H9 (cell line): ENCODE data around the gene PYGB. TPM values are rescaled to one million over a fixed set of nuclear protein-coding genes. Genes with fewer than 3 reads are reported as not detected.

Source experiments
- DNase-seq: peaks from one replicate; pipeline ENCODE4 v3.0.0-alpha.2; 2017
- H2AFZ ChIP-seq: one replicate; pipeline ENCODE4 v1.6.1; 2013; ENCODE audit warnings: mild to moderate bottlenecking, low read length, control low read depth, moderate library complexity
- H2AK5ac ChIP-seq: 2 replicates; pipeline ENCODE4 v1.6.1; 2013; ENCODE audit warnings: low read length, control low read depth, mixed read lengths; ENCODE audit not compliant: insufficient read length
- H2BK120ac ChIP-seq: one replicate; pipeline ENCODE4 v1.6.1; 2013; ENCODE audit warnings: low read depth, mild to moderate bottlenecking, low read length, control low read depth, inconsistent platforms; ENCODE audit not compliant: poor library complexity, severe bottlenecking
- H2BK12ac ChIP-seq: 2 replicates; pipeline ENCODE4 v1.6.1; 2013; ENCODE audit warnings: low read length, control low read depth, mixed read lengths, low read depth; ENCODE audit not compliant: insufficient read length
- H2BK15ac ChIP-seq: 2 replicates; pipeline ENCODE4 v1.6.1; 2013; ENCODE audit warnings: low read depth, low read length, control low read depth
- H2BK20ac ChIP-seq: one replicate; pipeline ENCODE4 v1.6.1; 2013; ENCODE audit warnings: low read depth, mild to moderate bottlenecking, low read length, control low read depth, inconsistent platforms; ENCODE audit not compliant: poor library complexity, severe bottlenecking
- H2BK5ac ChIP-seq: 2 replicates; pipeline ENCODE4 v1.6.1; 2013; ENCODE audit warnings: low read length, control low read depth, mixed read lengths; ENCODE audit not compliant: insufficient read length
- H3K14ac ChIP-seq: 2 replicates; pipeline ENCODE4 v1.6.1; 2013; ENCODE audit warnings: low read length, control low read depth; ENCODE audit not compliant: insufficient read depth
- H3K18ac ChIP-seq: 2 replicates; pipeline ENCODE4 v1.6.1; 2013; ENCODE audit warnings: low read depth, mild to moderate bottlenecking, mixed read lengths, low read length, control low read depth; ENCODE audit not compliant: insufficient read length
- H3K23ac ChIP-seq: 2 replicates; pipeline ENCODE4 v1.6.1; 2013; ENCODE audit warnings: low read length, control low read depth, mixed read lengths, low read depth; ENCODE audit not compliant: insufficient read length
- H3K23me2 ChIP-seq: 2 replicates; pipeline ENCODE4 v1.6.1; 2013; ENCODE audit warnings: low read depth, mild to moderate bottlenecking, mixed read lengths, low read length, control low read depth; ENCODE audit not compliant: insufficient read length, poor library complexity, severe bottlenecking
- H3K27ac ChIP-seq: 2 replicates; pipeline ENCODE4 v1.5.1; 2013; ENCODE audit warnings: low read length, control low read depth, mixed read lengths, low read depth; ENCODE audit not compliant: insufficient read length
- H3K27me3 ChIP-seq: 2 replicates; pipeline ENCODE4 v1.6.1; 2013; ENCODE audit warnings: low read length, control low read depth, inconsistent platforms; ENCODE audit not compliant: insufficient read depth
- H3K4ac ChIP-seq: 2 replicates; pipeline ENCODE4 v1.6.1; 2013; ENCODE audit warnings: low read depth, mild to moderate bottlenecking, control low read depth, inconsistent platforms, low read length, moderate library complexity
- H3K4me1 ChIP-seq: 2 replicates; pipeline ENCODE4 v1.6.1; 2013; ENCODE audit warnings: low read length, control low read depth, inconsistent platforms; ENCODE audit not compliant: insufficient read depth
- H3K4me2 ChIP-seq: 2 replicates; pipeline ENCODE4 v1.6.1; 2013; ENCODE audit warnings: low read length, control low read depth, mixed read lengths; ENCODE audit not compliant: insufficient read length, insufficient read depth
- H3K56ac ChIP-seq: 2 replicates; pipeline ENCODE4 v1.6.1; 2013; ENCODE audit warnings: low read depth, mild to moderate bottlenecking, mixed read lengths, low read length, control low read depth; ENCODE audit not compliant: insufficient read length
- H3K79me1 ChIP-seq: 2 replicates; pipeline ENCODE4 v1.6.1; 2013; ENCODE audit warnings: low read depth, mild to moderate bottlenecking, moderate library complexity, low read length, control low read depth, inconsistent platforms; ENCODE audit not compliant: insufficient read depth, poor library complexity, severe bottlenecking
- H3K79me2 ChIP-seq: 2 replicates; pipeline ENCODE4 v1.6.1; 2013; ENCODE audit warnings: low read length, control low read depth, inconsistent platforms; ENCODE audit not compliant: insufficient read depth
- H3K9ac ChIP-seq: 2 replicates; pipeline ENCODE4 v1.6.1; 2013; ENCODE audit warnings: low read length, control low read depth, mixed read lengths; ENCODE audit not compliant: insufficient read length; ENCODE audit errors: extremely low read depth
- H3K9me3 ChIP-seq: one replicate; pipeline ENCODE4 v1.6.1; 2013; ENCODE audit warnings: low read depth, low read length, inconsistent platforms; ENCODE audit not compliant: control insufficient read depth
- H3T11ph ChIP-seq: one replicate; pipeline ENCODE4 v1.6.1; 2013; ENCODE audit warnings: mild to moderate bottlenecking, low read length, control low read depth, inconsistent platforms
- H4K20me1 ChIP-seq: one replicate; pipeline ENCODE4 v1.6.1; 2013; ENCODE audit not compliant: control insufficient read depth, insufficient read length, insufficient read depth
- H4K5ac ChIP-seq: 2 replicates; pipeline ENCODE4 v1.6.1; 2013; ENCODE audit warnings: low read depth, mild to moderate bottlenecking, mixed read lengths, low read length, control low read depth; ENCODE audit not compliant: insufficient read length
- H4K8ac ChIP-seq: replicated peaks from 2 replicates; pipeline ENCODE4 v1.6.1; 2013; ENCODE audit warnings: low read length, control low read depth, mixed read lengths, low read depth; ENCODE audit not compliant: insufficient read length
- H4K91ac ChIP-seq: 2 replicates; pipeline ENCODE4 v1.6.1; 2013; ENCODE audit warnings: low read depth, mild to moderate bottlenecking, moderate library complexity, mixed read lengths, low read length, control low read depth; ENCODE audit not compliant: insufficient read length
- H3K27ac Mint-ChIP-seq, 3 experiments: 2 replicates in 2 of 3; 3 replicates in 1 of 3; pipeline ENCODE4 v1.8.0; 2020 to 2021; ENCODE audit warnings: mixed read lengths in 3 of 3, mild to moderate bottlenecking in 1 of 3, moderate library complexity in 1 of 3
- H3K27me3 Mint-ChIP-seq: 2 replicates; pipeline ENCODE4 v1.8.0; 2021; ENCODE audit warnings: low read depth, mild to moderate bottlenecking, moderate library complexity, mixed read lengths
- H3K36me3 Mint-ChIP-seq, 3 experiments: 2 replicates in 2 of 3; 3 replicates in 1 of 3; pipeline ENCODE4 v1.8.0; 2020 to 2021; ENCODE audit warnings: low read depth in 3 of 3, mixed read lengths in 3 of 3; ENCODE audit not compliant: insufficient read depth in 1 of 3
- H3K4me1 Mint-ChIP-seq, 2 experiments: 2 replicates each; pipeline ENCODE4 v1.8.0; 2020; ENCODE audit warnings: mixed read lengths in 2 of 2
- H3K4me3 Mint-ChIP-seq, 2 experiments: 2 replicates in 1 of 2; 3 replicates in 1 of 2; pipeline ENCODE4 v1.8.0; 2020 to 2021; ENCODE audit warnings: mild to moderate bottlenecking in 2 of 2, mixed read lengths in 2 of 2, moderate library complexity in 1 of 2
- H3K9me3 Mint-ChIP-seq, 2 experiments: 2 replicates in 1 of 2; 3 replicates in 1 of 2; pipeline ENCODE4 v1.8.0; 2020; ENCODE audit warnings: mild to moderate bottlenecking in 2 of 2, mixed read lengths in 2 of 2, moderate library complexity in 1 of 2
- CTCF ChIP-seq: fragments of 200-600 bp; sonication (generic); conservative IDR thresholded peaks from 3 replicates; pipeline ENCODE4 v1.8.0; 2021; ENCODE audit warnings: antibody characterized with exemption, mild to moderate bottlenecking
- WGBS: extraction: QIAGEN DNeasy Blood & Tissue Kit; methylation state at CpG from one replicate; pipeline ENCODE4 v1.1.7; 2013; ENCODE audit warnings: missing lambda C conversion rate, low lambda C conversion rate, mixed read lengths; ENCODE audit not compliant: insufficient read length; ENCODE audit errors: extremely low coverage; 5-methylcytosine and 5-hydroxymethylcytosine counted together
- total RNA-seq: library from RNA; stranded (reverse); gene quantifications from 2 replicates; pipeline ENCODE4 v1.2.1, GENCODE V29; 2021

PYGB gene
- total RNA-seq, 1 experiment from 2014 or later: 46.9 TPM

- H2AK5ac ChIP-seq: no peak overlapping the region
- H3K79me1 ChIP-seq: no peaks in the 10 kb centered on the region
- Mint-ChIP-seq H3K27me3 (no peaks in the 10 kb centered on the region), H3K27ac (peak overlapping the region in 2 of 3 experiments; percentile 6 to 86; a peak in 3 of 7 replicates), H3K9me3 (no peaks in the 10 kb centered on the region), H3K4me3 (no peak overlapping the region), H3K36me3 (peaks cover 27 to 62% (median 55%) of the 10 kb centered on the region in 3 experiments), H3K4me1 (peaks cover 0 to 4% of the 10 kb centered on the region in 2 experiments; a peak in 1 of 4 replicates)
- H3K9me3 ChIP-seq: no peaks in the 10 kb centered on the region
- no peak overlapping the region for H2BK12ac ChIP-seq
- H3K23me2 ChIP-seq: no peaks in the 10 kb centered on the region
- H3K23ac ChIP-seq: no peak overlapping the region
- H2BK5ac ChIP-seq: no peak overlapping the region
- no peak overlapping the region for H2BK20ac ChIP-seq
- H4K5ac ChIP-seq: no peak overlapping the region
- DNase-seq: no peak
- no peak overlapping the region for H3K4ac ChIP-seq
- H3K79me2 ChIP-seq: no peaks in the 10 kb centered on the region
- H2BK15ac ChIP-seq: no peak overlapping the region
- H4K91ac ChIP-seq: no peak overlapping the region
- H3K9ac ChIP-seq: no peak overlapping the region
- no peak overlapping the region for H3K14ac ChIP-seq
- no peaks in the 10 kb centered on the region for H4K20me1 ChIP-seq
- no peaks in the 10 kb centered on the region for H3K27me3 ChIP-seq
- no peak overlapping the region for H2AFZ ChIP-seq
- H2BK120ac ChIP-seq: no peak overlapping the region
- no peak overlapping the region for H3K4me2 ChIP-seq
- H3K4me1 ChIP-seq: no peaks in the 10 kb centered on the region
- no peak overlapping the region for H3K27ac ChIP-seq
- H3K18ac ChIP-seq: no peak overlapping the region
- H4K8ac ChIP-seq: no peak overlapping the region
- no peak overlapping the region for H3K56ac ChIP-seq
- H3T11ph ChIP-seq: no peak overlapping the region
- WGBS: no CpG with 5 or more reads among the region's 24 CpGs
- no peak for TF ChIP-seq CTCF
These were observed 35.5 kb downstream of the PYGB start for GRCh38 chr20:25283221-25283951.
